ENCODE measurements around the gene EEA1.

The EEA1 gene

DNA sequence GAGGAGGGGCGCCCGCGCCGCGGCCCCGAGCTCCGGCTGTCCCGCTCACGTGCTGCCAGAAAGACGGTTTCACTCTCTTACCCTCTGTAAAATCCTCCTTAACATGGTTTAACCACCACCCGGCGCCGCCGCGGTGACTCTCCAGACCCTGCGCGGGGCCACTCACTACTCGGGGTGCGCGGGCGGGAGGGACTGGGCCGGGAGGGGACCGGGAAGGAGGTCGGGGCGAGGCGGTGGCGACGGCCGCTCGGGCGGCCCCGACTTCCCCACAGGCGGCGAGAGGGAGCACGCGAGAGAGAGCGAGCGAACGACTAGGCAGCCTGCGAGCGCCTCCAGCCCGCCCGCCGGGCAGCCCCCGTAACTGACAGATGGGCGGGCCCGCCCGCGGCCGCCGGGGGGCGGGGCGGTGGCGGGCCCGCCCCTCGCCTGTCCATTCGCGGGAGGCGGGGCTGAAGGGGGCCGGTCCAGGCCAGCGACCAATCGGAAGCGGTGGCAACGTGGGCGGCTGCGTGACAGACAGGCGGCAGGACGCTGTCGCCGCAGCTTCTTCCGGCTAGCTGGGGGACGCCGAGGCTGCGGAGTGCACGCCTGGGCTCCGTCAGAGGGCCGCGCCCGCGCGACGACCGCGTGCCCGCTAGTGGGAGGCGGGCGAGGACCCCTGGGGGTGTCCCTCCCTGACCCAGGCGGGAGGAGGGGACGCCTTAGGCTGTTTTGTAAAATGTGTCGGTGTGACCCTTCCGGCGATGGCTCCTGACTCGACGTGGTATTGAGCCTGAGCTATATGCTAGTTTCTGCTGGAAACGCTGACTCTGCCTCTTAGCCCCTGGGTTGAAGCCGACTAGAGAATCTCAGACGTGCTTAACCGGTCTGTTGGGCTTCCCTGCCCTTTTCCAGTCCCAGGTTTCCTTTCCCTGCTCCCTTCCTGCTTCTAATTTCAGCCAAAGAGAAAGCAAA lies at the start of gene EEA1 (continued):
- TF ChIP-seq, protein P1, sequence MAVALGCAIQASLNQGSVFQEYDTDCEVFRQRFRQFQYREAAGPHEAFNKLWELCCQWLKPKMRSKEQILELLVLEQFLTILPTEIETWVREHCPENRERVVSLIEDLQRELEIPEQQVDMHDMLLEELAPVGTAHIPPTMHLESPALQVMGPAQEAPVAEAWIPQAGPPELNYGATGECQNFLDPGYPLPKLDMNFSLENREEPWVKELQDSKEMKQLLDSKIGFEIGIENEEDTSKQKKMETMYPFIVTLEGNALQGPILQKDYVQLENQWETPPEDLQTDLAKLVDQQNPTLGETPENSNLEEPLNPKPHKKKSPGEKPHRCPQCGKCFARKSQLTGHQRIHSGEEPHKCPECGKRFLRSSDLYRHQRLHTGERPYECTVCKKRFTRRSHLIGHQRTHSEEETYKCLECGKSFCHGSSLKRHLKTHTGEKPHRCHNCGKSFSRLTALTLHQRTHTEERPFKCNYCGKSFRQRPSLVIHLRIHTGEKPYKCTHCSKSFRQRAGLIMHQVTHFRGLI (tag by site-specific recombination; IDR thresholded peaks at IDR 0.05): peak; percentile 93
- TF ChIP-seq ZNF24 (tag by site-specific recombination; IDR thresholded peaks at IDR 0.05): 0 out of 2 replicates have a peak, but pooled peaks have one; percentile 33
- TF ChIP-seq ZNF138 (tag by site-specific recombination; IDR thresholded peaks at IDR 0.05; ENCODE audit: borderline replicate concordance): no peak
- peak; percentile 64 for TF ChIP-seq KLF7 (tag by site-specific recombination; IDR thresholded peaks at IDR 0.05; ENCODE audit: borderline replicate concordance)
- no peak for TF ChIP-seq ZNF658 (tag by site-specific recombination; IDR thresholded peaks at IDR 0.05)
- TF ChIP-seq ZNF202 (tag by site-specific recombination; IDR thresholded peaks at IDR 0.05; ENCODE audit: borderline replicate concordance): no peak
- TF ChIP-seq PRDM6 (tag by site-specific recombination; IDR thresholded peaks at IDR 0.05): no peak
- peak; percentile 93 for TF ChIP-seq ZNF335 (tag by site-specific recombination; conservative IDR thresholded peaks at IDR 0.05)
- TF ChIP-seq ZNF548 (tag by site-specific recombination; IDR thresholded peaks at IDR 0.05): no peak
- peak; percentile 88 for TF ChIP-seq SP3 (tag by site-specific recombination; IDR thresholded peaks at IDR 0.05)
- no peak for TF ChIP-seq ZBTB6 (tag by site-specific recombination; IDR thresholded peaks at IDR 0.05)
- TF ChIP-seq, protein P2, sequence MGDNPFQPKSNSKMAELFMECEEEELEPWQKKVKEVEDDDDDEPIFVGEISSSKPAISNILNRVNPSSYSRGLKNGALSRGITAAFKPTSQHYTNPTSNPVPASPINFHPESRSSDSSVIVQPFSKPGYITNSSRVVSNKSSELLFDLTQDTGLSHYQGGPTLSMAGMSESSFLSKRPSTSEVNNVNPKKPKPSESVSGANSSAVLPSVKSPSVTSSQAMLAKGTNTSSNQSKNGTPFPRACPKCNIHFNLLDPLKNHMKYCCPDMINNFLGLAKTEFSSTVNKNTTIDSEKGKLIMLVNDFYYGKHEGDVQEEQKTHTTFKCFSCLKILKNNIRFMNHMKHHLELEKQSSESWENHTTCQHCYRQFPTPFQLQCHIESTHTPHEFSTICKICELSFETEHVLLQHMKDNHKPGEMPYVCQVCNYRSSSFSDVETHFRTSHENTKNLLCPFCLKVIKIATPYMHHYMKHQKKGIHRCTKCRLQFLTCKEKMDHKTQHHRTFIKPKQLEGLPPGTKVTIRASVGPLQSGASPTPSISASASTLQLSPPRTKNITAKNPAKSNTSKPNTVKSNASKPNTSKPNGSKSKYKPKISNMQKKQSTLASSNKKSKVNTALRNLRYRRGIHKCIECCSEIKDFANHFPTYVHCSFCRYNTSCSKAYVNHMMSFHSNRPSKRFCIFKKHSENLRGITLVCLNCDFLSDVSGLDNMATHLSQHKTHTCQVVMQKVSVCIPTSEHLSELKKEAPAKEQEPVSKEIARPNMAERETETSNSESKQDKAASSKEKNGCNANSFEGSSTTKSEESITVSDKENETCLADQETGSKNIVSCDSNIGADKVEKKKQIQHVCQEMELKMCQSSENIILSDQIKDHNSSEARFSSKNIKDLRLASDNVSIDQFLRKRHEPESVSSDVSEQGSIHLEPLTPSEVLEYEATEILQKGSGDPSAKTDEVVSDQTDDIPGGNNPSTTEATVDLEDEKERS (tag by site-specific recombination; IDR thresholded peaks at IDR 0.05): no peak
- peak; percentile 91 for TF ChIP-seq ZNF596 (tag by site-specific recombination; IDR thresholded peaks at IDR 0.05)
- TF ChIP-seq BCL11A (tag by site-specific recombination; IDR thresholded peaks at IDR 0.05; ENCODE audit: low read depth): no peak
- TF ChIP-seq, protein P3, sequence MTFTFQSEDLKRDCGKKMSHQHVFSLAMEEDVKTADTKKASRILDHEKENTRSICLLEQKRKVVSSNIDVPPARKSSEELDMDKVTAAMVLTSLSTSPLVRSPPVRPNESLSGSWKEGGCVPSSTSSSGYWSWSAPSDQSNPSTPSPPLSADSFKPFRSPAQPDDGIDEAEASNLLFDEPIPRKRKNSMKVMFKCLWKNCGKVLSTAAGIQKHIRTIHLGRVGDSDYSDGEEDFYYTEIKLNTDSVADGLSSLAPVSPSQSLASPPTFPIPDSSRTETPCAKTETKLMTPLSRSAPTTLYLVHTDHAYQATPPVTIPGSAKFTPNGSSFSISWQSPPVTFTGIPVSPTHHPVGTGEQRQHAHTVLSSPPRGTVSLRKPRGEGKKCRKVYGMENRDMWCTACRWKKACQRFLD (tag by site-specific recombination; IDR thresholded peaks at IDR 0.05): no peak
- TF ChIP-seq, protein P4, sequence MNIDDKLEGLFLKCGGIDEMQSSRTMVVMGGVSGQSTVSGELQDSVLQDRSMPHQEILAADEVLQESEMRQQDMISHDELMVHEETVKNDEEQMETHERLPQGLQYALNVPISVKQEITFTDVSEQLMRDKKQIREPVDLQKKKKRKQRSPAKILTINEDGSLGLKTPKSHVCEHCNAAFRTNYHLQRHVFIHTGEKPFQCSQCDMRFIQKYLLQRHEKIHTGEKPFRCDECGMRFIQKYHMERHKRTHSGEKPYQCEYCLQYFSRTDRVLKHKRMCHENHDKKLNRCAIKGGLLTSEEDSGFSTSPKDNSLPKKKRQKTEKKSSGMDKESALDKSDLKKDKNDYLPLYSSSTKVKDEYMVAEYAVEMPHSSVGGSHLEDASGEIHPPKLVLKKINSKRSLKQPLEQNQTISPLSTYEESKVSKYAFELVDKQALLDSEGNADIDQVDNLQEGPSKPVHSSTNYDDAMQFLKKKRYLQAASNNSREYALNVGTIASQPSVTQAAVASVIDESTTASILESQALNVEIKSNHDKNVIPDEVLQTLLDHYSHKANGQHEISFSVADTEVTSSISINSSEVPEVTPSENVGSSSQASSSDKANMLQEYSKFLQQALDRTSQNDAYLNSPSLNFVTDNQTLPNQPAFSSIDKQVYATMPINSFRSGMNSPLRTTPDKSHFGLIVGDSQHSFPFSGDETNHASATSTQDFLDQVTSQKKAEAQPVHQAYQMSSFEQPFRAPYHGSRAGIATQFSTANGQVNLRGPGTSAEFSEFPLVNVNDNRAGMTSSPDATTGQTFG (tag by site-specific recombination; IDR thresholded peaks at IDR 0.05; ENCODE audit: borderline replicate concordance): no peak
- TF ChIP-seq ZNF114 (tag by site-specific recombination; IDR thresholded peaks at IDR 0.05): no peak
- no peak for TF ChIP-seq HOXD13 (CRISPR knock-in tag; IDR thresholded peaks at IDR 0.05; ENCODE audit: borderline replicate concordance)
- TF ChIP-seq GFI1B (tag by site-specific recombination; IDR thresholded peaks at IDR 0.05): no peak; the same call in 1 of the 2 replicates
- TF ChIP-seq ZNF624 (tag by site-specific recombination; IDR thresholded peaks at IDR 0.05): no peak
- no peak for TF ChIP-seq BCL11B (tag by site-specific recombination; IDR thresholded peaks at IDR 0.05; ENCODE audit: low read depth)
- peak; percentile 72 for TF ChIP-seq ZIC2 (tag by site-specific recombination; IDR thresholded peaks at IDR 0.05)
- no peak for TF ChIP-seq ZNF626 (tag by site-specific recombination; IDR thresholded peaks at IDR 0.05)
- TF ChIP-seq GLI2 (tag by site-specific recombination; IDR thresholded peaks at IDR 0.05; ENCODE audit: borderline replicate concordance, low read depth): no peak
- no peak for TF ChIP-seq ZFP41 (tag by site-specific recombination; IDR thresholded peaks at IDR 0.05; ENCODE audit: borderline replicate concordance)
- TF ChIP-seq ZNF660 (tag by site-specific recombination; IDR thresholded peaks at IDR 0.05): no peak; the same call in 1 of the 2 replicates
- TF ChIP-seq ZNF174 (tag by site-specific recombination; IDR thresholded peaks at IDR 0.05): no peak
- TF ChIP-seq ZSCAN30 (tag by site-specific recombination; IDR thresholded peaks at IDR 0.05): peak; percentile 91

Measured in HEK293 (cell line).